Left lung (tissue), 10 donors: ENCODE data around the gene ZDHHC7. TPM values are rescaled to one million over a fixed set of nuclear protein-coding genes. Genes with fewer than 3 reads are reported as not detected.
A peak's percentile ranks its signal among the peaks of the same experiment; 100 is the strongest.

Source experiments
- ATAC-seq: fragments of 200-7000 bp; cut with Tn5 transposase; one replicate; pipeline ENCODE4 v1.9.1; 2020; ENCODE audit warnings: moderate library complexity
- DNase-seq, 4 donors: peaks; one replicate each; pipeline ENCODE4 v3.0.0-alpha.2; 2013 to 2020
- H3K27ac ChIP-seq, 2 donors: fragments of 200-600 bp; sonication (generic) in 1 of 2; one replicate each; pipeline versions ENCODE4 v1.5.0 to v1.8.0; 2020 to 2021
- H3K27me3 ChIP-seq, 2 donors: fragments of 200-600 bp; sonication (generic) in 1 of 2; one replicate each; pipeline versions ENCODE4 v1.5.0 to v1.8.0; 2020 to 2021
- H3K36me3 ChIP-seq, 2 donors: fragments of 200-600 bp; sonication (generic) in 1 of 2; one replicate each; pipeline versions ENCODE4 v1.5.0 to v1.8.0; 2020 to 2021
- H3K4me1 ChIP-seq, 2 donors: fragments of 200-600 bp; one replicate each; pipeline ENCODE4 v1.8.0; 2021
- H3K4me3 ChIP-seq, 2 donors: fragments of 200-600 bp; sonication (generic) in 1 of 2; one replicate each; pipeline versions ENCODE4 v1.5.0 to v1.8.0; 2020 to 2021; ENCODE audit warnings: mild to moderate bottlenecking in 1 of 2
- H3K9me3 ChIP-seq, 2 donors: fragments of 200-600 bp; sonication (generic) in 1 of 2; one replicate each; pipeline versions ENCODE4 v1.5.0 to v1.8.0; 2020 to 2021
- CTCF ChIP-seq, 2 donors: fragments of 200-600 bp; sonication (generic) in 1 of 2; IDR thresholded peaks; one replicate each; pipeline versions ENCODE4 v1.5.0 to v1.8.0; 2021; ENCODE audit warnings: antibody characterized with exemption in 2 of 2
- intact Hi-C, 2 donors: fragments of 100-400 bp; cut with DNase I; formaldehyde crosslinking; loops; one replicate each; pipeline versions ENCODE4 v1.11.2 to v1.14.2; 2022
- polyA plus RNA-seq, 6 donors: library from polyadenylated mRNA; unstranded; fragments of 120-200 nt; gene quantifications; one replicate each; pipeline ENCODE4 v1.2.1, GENCODE V29; 2013; ENCODE audit not compliant: insufficient read length in 6 of 6
- total RNA-seq, 2 donors: library from RNA; stranded (reverse); fragmentation: NEBNext Ultra II Directional; extraction: Animal tissue kit (Norgen Biotek cat#: 25700); gene quantifications; one replicate each; pipeline ENCODE4 v1.2.1, GENCODE V29; 2021
- donor health status: DM: no; HTN: yes; CAD: no.
- donor health status: DM: no; HTN: no; CAD: no.

The ZDHHC7 gene
- total and polyA plus RNA-seq, 8 donors: 52.5 to 82.3 (median 59.7) TPM

- Histone ChIP-seq H3K27ac (peak overlapping the region in 1 of 2 donors; percentile 35), H3K36me3 (peaks cover 0 to 50% of the 10 kb centered on the region in 2 donors), H3K27me3 (no peaks in the 10 kb centered on the region), H3K4me3 (no peak overlapping the region), H3K9me3 (no peaks in the 10 kb centered on the region), H3K4me1 (peaks cover 10 to 49% of the 10 kb centered on the region in 2 donors)
- ATAC-seq (no peak), DNase-seq (no peak)
- TF ChIP-seq CTCF (IDR thresholded peaks at IDR 0.05): no peak
- intact Hi-C loops: no loop called here
These were observed 38.1 kb downstream of the ZDHHC7 start for GRCh38 chr16:84973236-84973635.

GRCh38 chr16:84970447-84971127 lies 40.7 kb downstream of the ZDHHC7 start:
- peak; percentile 93 to 94 for TF ChIP-seq CTCF (IDR thresholded peaks at IDR 0.05)
- H3K4me3 ChIP-seq: no peak overlapping the region
- intact Hi-C loops: no loop called here
- no peak overlapping the region for H3K27ac ChIP-seq
- DNase-seq (peak; percentile 69 to 96 (median 82)), ATAC-seq (peak; percentile 83)
- no peaks in the 10 kb centered on the region for H3K9me3 ChIP-seq
- peaks cover 0 to 23% of the 10 kb centered on the region in 2 donors for H3K36me3 ChIP-seq
- peaks cover 3 to 24% of the 10 kb centered on the region in 2 donors for H3K4me1 ChIP-seq
- no peaks in the 10 kb centered on the region for H3K27me3 ChIP-seq

DNA sequence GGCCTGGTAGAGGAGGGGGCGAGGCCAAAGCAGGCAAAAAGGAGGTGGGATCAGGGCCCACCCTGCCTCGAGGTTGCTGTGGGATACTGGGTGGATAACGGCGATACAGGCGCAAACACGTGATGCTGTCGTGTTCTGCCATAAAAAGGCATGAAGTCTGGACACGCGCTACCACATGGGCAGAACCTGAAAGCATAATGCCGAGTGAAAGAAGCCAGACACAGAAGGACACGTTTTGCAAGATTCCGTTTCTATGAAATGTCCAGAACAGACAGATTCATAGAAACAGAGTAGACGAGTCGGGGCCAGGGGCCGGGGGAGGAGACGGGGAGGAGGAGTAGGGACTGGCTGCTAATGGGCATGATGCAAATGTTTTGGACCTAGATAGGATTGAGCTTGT lies 43.5 kb downstream of the ZDHHC7 start:
- Histone ChIP-seq H3K4me1 (peaks cover 1 to 14% of the 10 kb centered on the region in 2 donors), H3K27me3 (peaks cover 0 to 14% of the 10 kb centered on the region in 2 donors), H3K9me3 (no peaks in the 10 kb centered on the region), H3K4me3 (no peak overlapping the region), H3K36me3 (no peaks in the 10 kb centered on the region), H3K27ac (no peak overlapping the region)
- DNase-seq: no peak
- TF ChIP-seq CTCF (IDR thresholded peaks at IDR 0.05): no peak
- no peak for ATAC-seq
- intact Hi-C loops: no loop called here

GRCh38 chr16:84965428-84966415 lies 45.6 kb downstream of the ZDHHC7 start:
- intact Hi-C loops: no loop called here
- Histone ChIP-seq H3K4me3 (no peak overlapping the region), H3K4me1 (peaks cover 0 to 5% of the 10 kb centered on the region in 2 donors), H3K36me3 (no peaks in the 10 kb centered on the region), H3K9me3 (no peaks in the 10 kb centered on the region), H3K27me3 (peaks cover 0 to 22% of the 10 kb centered on the region in 2 donors), H3K27ac (no peak overlapping the region)
- no peak for DNase-seq
- ATAC-seq: no peak
- TF ChIP-seq CTCF (IDR thresholded peaks at IDR 0.05): no peak
